GM12878 (cell line): ENCODE data around the gene POLD1.

Experiments used
- ASH2L ChIP-seq: fragments of 300-600, 200-600 bp; sonication (generic); IDR thresholded peaks from 2 replicates; pipeline ENCODE4 v1.6.1; 2017; ENCODE audit warnings: low read depth, mild to moderate bottlenecking, borderline replicate concordance
- ATF3 ChIP-seq: IDR thresholded peaks from 2 replicates; pipeline ENCODE4 v1.6.1; 2011; ENCODE audit warnings: low read depth, mild to moderate bottlenecking, low read length, moderate library complexity, borderline replicate concordance; ENCODE audit errors: extremely low read depth
- BHLHE40 ChIP-seq, 2 experiments: fragments of 450-650 bp in 1 of 2; IDR thresholded peaks; 2 replicates each; pipeline ENCODE4 v1.6.1; 2011 to 2017; ENCODE audit warnings: low read depth in 2 of 2, borderline replicate concordance in 1 of 2, improper control_type of control experiment in 1 of 2, low read length in 1 of 2, mild to moderate bottlenecking in 1 of 2
- CBFB ChIP-seq: IDR thresholded peaks from 2 replicates; pipeline ENCODE4 v1.6.1; 2016; ENCODE audit warnings: antibody characterized with exemption, low read depth
- CTCF ChIP-seq, 3 experiments: IDR thresholded peaks in 2 of 3; conservative IDR thresholded peaks in 1 of 3; 2 replicates each; pipeline ENCODE4 v1.5.1; 2011; ENCODE audit warnings: low read depth in 3 of 3, low read length in 3 of 3, mild to moderate bottlenecking in 3 of 3, control low read depth in 2 of 3, moderate library complexity in 2 of 3, inconsistent platforms in 1 of 3, mixed read lengths in 1 of 3; ENCODE audit not compliant: control insufficient read depth in 2 of 3, insufficient read depth in 1 of 3; ENCODE audit errors: extremely low read depth in 1 of 3
- EP300 ChIP-seq, 2 experiments: fragments of 150-350 bp in 1 of 2; IDR thresholded peaks; 2 replicates each; pipeline ENCODE4 v1.6.1; 2011 to 2012; ENCODE audit warnings: low read depth in 2 of 2, low read length in 2 of 2, borderline replicate concordance in 1 of 2, improper control_type of control experiment in 1 of 2, inconsistent platforms in 1 of 2; ENCODE audit not compliant: control insufficient read depth in 1 of 2
- MXI1 ChIP-seq: fragments of 150-350 bp; IDR thresholded peaks from 2 replicates; pipeline ENCODE4 v1.6.1; 2011; ENCODE audit warnings: low read depth, mild to moderate bottlenecking, inconsistent platforms, low read length, improper control_type of control experiment
- POLR2A ChIP-seq: IDR thresholded peaks from 2 replicates; pipeline ENCODE4 v1.6.1; 2011; ENCODE audit warnings: low read depth, mild to moderate bottlenecking, low read length
- RFX5 ChIP-seq: IDR thresholded peaks from 2 replicates; pipeline ENCODE4 v1.6.1; 2011; ENCODE audit warnings: low read depth, low read length, improper control_type of control experiment
- SUZ12 ChIP-seq: fragments of 200-600 bp; sonication (generic); IDR thresholded peaks from one replicate; pipeline ENCODE4 v1.6.1; 2018; ENCODE audit warnings: antibody characterized with exemption, mild to moderate bottlenecking; ENCODE audit not compliant: unreplicated experiment
- ZZZ3 ChIP-seq: IDR thresholded peaks from 2 replicates; pipeline ENCODE4 v1.6.1; 2011; ENCODE audit warnings: low read depth; ENCODE audit not compliant: control insufficient read depth, insufficient read length

GRCh38 chr19:50340331-50340730, 43.8 kb upstream of the POLD1 start:
- TF ChIP-seq ATF3 (no peak), SUZ12 (no peak), CTCF (IDR thresholded peaks at IDR 0.05 in 2 of 3, conservative IDR thresholded peaks at IDR 0.05 in 1 of 3; ENCODE audit: control insufficient read depth in 2 of 3, extremely low read depth in 1 of 3, insufficient read depth in 1 of 3, low read depth in 3 of 3, low read length in 3 of 3) (no peak), EP300 (IDR thresholded peaks at IDR 0.05; ENCODE audit: borderline replicate concordance in 1 of 2, control insufficient read depth in 1 of 2, low read depth in 2 of 2, low read length in 2 of 2) (no peak), ZZZ3 (no peak), RFX5 (no peak), MXI1 (no peak), CBFB (no peak), BHLHE40 (IDR thresholded peaks at IDR 0.05; ENCODE audit: borderline replicate concordance in 1 of 2, low read depth in 2 of 2, low read length in 1 of 2) (no peak), ASH2L (no peak), POLR2A (no peak)
